NCI-H524 (cell line): ENCODE measurements around the gene RIC8A.

Experiments used
- DNase-seq, 2 experiments: peaks; one replicate each; lab custom pipeline; 2025; lab: John Stamatoyannopoulos, UW

The RIC8A gene

GRCh38 chr11:204587-205109, 2.9 kb upstream of the RIC8A start:
- DNase-seq = no peak

GRCh38 chr11:205221-206001, 2.1 kb upstream of the RIC8A start:
- no peak for DNase-seq

DNA sequence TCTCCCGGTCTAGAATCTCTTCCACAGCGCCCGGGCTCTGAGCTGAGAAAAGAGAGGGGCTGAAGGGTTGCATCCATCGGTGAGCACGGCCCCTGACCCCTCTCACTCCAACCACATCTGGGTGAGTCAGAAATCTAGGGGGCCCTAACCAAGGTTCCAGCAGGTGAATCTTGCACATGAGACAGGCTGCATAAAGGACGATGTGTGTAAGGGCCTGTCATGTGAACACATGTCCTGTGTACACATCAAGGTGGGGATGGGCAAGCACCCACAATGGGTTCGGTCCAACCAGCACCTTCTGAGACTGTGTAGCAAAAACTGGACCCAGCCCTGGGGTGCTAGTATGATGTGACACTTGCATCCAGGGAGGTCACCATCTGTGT, 1.5 kb upstream of the RIC8A start:
- DNase-seq = no peak

DNA sequence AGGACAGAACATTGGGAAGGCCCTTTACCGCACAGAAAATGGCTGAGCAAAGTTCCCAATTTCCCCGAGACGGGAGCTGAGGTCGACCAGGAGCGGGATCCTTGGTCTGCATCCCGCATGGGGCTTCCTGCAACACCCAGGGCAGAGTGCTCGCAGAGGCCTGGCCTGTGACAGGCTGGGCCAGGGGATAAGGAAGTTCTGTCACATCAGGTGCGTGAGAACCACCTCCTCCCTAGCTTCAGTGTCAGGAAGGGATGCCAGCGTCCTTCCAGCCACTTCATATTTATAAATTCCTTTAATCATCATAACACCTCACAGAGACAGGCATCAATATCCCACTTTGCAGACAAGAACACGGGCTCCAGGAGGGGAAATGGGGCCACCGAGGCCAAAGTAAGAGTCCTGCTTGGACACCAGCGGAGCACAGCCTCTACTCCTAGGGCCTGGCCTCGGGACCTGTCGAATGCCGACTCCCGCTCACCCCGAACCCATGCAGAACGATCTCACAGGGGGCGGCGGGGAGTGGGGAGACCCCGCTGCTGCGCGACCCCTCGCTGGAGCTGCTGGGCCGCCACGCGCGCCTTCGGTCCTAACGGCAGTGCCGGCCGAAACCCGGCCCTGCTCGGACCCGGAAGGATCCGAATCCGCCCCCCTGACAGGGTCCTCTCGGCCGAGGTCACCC, 841 bp upstream of the RIC8A start:
- DNase-seq = no peak

- DNase-seq = no peak
Measured at GRCh38 chr11:207863-208180, 314 bp downstream of the RIC8A start.

DNA sequence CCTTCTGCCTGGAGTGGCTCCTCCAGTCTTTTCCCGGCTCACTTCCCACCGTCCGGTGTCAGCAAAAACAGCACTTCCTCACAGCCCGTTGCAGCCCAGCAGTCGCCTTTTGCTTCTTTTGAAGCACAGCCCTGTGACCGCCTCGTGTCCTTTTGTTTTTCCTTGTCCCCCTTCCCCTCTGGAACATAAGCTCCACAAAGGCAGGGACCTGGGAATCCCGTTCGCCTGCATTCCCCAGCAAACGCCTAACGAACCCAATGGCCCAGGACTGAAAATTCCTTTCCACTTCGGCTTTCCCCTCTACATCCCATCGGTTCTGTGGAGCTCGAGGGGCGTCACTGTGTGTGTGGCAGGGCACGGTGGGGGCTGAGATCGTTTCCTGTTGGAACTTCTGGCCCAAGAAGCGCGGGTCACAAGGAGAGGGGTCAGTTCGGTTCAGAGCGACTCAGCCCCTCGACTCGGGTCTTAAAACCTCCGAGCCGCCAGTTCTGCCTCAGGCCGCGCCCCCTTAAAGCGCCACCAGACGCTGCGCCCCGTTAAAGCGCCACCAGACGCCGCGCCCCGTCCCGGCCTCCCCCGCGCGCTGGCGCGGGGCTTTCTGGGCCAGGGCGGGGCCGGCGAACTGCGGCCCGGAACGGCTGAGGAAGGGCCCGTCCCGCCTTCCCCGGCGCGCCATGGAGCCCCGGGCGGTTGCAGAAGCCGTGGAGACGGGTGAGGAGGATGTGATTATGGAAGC, 841 bp downstream of the RIC8A start:
- peak; percentile 29 to 55 for DNase-seq

GRCh38 chr11:208917-209260, 1.4 kb downstream of the RIC8A start:
- DNase-seq = no peak

GRCh38 chr11:209275-210121, 2.0 kb downstream of the RIC8A start:
- no peak for DNase-seq

GRCh38 chr11:210122-210802, 2.8 kb downstream of the RIC8A start:
- no peak for DNase-seq

DNA sequence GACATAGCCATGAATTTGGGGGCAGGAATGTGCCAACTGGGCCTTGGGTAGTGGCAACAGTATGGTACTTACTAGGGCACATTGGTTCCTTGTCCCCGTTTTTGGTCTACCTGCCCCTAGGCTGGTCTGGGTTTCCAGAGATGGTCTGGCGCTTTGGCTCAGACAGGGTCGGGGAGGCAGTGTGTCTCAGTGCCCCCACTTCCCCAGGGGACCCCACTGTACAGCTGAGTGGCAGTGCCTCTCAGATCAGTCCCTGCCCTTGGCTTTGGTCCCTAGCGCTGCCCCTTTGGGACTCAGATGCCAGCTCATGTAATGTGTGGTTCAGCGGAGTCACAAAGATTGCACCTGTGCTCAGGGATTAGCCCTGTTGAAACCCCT, 3.3 kb downstream of the RIC8A start:
- no peak for DNase-seq

GRCh38 chr11:211295-211694, 3.8 kb downstream of the RIC8A start:
- no peak for DNase-seq

DNA sequence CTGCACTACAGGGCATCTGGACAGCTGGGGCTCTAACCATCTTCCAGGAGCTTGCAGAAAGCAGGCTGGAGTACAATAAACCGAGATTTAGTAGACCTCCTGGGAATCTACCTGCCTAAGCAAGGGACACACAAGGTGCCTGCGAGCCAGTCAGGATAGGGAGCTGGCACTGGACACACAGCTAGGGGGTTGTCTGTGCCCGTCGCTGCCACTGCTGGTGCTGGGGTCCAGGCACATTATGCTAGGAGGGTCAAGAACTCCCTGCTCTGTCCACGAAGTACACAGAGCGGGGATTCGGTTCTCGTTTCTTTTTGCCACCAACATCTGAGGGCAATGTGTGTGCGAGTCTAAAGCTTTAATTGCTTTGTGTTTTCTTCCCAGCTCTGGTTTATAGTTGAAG, 4.2 kb downstream of the RIC8A start:
- DNase-seq = no peak

- DNase-seq = no peak
Measured at GRCh38 chr11:212150-213100, 4.9 kb downstream of the RIC8A start.

DNA sequence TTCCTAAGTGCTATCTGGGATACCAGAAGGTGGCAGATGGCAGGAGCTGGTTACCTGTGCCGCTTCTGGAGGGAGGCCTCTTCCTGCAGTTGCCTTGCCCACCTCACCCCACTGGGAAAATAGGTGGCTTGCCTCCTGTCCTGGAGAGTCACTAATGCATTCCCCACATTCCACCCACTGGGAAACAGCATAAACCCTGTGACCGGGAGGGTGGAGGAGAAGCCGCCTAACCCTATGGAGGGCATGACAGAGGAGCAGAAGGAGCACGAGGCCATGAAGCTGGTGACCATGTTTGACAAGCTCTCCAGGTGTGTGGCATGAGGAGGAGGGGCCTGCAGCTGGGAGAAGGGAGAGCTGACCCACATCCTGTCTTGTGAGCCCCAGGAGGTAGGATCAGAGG, 5.6 kb downstream of the RIC8A start:
- DNase-seq = no peak

GRCh38 chr11:214083-214482, 6.6 kb downstream of the RIC8A start:
- no peak for DNase-seq

DNA sequence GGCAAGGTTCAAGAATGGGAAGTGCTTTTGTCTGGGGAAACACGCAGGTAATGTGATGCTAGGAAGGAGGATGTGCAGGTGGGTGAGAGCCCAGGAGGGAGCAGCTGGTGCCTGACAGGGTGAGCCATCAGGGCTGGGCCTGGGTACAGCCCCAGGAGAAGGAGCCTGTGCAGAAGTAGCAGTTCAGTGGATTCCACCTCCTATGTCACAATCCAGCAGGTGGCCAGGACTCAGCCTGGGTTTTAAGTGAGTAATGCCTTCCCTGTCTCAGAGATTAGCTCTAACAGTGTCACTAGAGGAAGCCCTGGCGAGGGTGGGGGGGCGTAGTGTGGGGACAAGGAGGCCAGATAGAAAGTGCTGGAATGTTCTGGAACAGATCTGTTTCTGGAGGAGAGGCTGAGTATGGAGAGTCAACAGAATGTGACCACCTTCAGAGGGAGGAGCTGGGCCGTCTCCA, 8.1 kb downstream of the RIC8A start:
- DNase-seq = no peak

DNA sequence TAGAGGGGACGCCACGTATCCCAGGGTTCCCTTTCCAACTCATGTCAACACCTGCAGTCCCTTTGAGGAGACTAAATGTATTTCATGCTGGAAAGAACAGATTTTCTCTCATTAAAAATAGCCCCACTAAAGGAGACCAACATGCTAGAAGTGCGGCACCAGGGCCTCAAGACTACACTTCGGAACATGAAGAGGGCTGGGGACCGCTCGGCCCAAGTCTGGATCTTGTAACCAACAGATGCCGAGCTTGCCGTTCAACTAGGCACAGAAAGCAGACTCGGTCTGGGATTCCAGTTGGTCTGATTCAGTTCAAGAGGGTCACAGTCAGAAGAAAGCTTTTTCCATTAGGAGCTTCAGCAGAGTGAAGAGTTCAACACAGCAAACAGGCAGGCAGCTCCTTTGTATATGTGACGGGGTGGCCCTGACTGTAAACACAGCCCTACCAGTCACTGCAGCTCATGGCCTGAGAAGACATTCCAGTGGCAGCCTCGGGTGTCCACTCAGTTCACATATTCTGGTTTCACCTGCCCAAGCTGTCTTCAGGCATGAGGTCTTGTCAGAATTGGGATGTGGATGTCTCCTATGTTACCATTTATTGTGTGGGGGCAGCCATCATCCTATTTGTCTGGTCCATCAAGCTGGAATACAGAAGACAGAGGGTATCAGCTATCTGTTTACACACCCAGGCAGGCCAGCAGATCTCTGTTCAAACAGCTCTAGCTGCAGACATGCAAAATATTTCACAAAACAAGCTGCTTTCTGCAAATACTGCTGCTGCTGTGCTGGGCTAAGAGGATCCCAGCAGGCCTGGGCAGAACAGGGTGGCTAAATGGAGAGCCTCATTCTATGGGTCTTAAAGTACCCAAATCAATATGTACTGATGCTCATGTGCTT, 8.8 kb downstream of the RIC8A start:
- no peak for DNase-seq

DNA sequence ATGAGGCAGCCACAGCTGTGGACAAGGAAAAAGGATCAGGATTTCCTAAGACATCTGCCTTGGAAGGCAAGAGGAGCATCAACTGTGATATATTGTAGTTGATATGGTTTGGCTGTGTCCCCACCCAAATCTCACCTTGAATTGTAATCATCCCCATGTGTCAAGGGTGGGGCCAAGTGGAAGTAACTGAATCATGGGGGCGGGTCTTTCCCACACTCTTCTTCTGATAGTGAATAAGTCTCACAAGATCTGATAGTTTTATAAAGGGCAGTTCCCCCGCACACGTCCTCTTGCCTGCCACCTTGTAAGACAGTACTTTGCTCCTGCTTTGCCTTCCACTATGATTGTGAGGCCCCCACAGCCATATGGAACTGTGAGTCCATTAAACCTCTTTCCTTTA, 10.2 kb downstream of the RIC8A start:
- DNase-seq = no peak
